Astrocyte of the cerebellum (primary cell): ENCODE results near the gene EDNRB.
A peak's percentile ranks its signal among the peaks of the same experiment; 100 is the strongest.
"Not testable (repeated sequence)": the region's sequence is repeated elsewhere in the genome, so short reads cannot be mapped to it uniquely, and the experiment has no call there.

ENCODE experiments used
- DNase-seq: peaks from one replicate; pipeline ENCODE4 v3.0.0-alpha.2; 2011; ENCODE audit warnings: low read depth
- H3K4me3 ChIP-seq: 2 replicates; pipeline ENCODE4 v1.5.1; 2011; ENCODE audit warnings: mild to moderate bottlenecking, low read depth, low read length, moderate library complexity
- in situ Hi-C: cut with HindIII; loops from 2 replicates; pipeline ENCODE4 v1.10.0; 2017; ENCODE audit warnings: low sequenced_read_pairs
- TF ChIP-seq, protein P1 (sequence below): IDR thresholded peaks from 2 replicates; pipeline ENCODE4 v1.5.1; 2012; ENCODE audit warnings: low read length, low read depth, moderate library complexity, mild to moderate bottlenecking; ENCODE audit errors: missing control alignments

The EDNRB gene

DNA sequence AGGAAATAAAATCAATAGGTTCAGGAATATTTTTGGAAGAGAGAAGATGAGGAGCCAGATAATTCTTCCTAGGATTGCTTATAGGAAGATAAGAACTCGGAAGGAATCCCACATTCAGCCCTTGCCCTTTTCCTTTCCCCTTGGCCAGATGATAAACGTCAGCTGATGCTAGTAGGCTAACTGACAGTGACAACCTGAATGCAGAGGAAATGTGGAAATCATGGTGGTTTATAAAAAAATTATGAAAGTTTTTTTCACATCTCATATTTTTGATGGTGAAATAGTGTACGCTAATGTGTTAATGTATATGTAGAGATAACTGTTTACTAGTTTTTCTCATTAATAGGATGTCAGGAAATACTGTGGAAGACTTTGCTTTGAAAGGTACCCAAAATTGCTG lies 56.9 kb downstream of the EDNRB start:
- in situ Hi-C loops = no loop called here
- H3K4me3 ChIP-seq = no peak overlapping the region
- TF ChIP-seq, protein P1, sequence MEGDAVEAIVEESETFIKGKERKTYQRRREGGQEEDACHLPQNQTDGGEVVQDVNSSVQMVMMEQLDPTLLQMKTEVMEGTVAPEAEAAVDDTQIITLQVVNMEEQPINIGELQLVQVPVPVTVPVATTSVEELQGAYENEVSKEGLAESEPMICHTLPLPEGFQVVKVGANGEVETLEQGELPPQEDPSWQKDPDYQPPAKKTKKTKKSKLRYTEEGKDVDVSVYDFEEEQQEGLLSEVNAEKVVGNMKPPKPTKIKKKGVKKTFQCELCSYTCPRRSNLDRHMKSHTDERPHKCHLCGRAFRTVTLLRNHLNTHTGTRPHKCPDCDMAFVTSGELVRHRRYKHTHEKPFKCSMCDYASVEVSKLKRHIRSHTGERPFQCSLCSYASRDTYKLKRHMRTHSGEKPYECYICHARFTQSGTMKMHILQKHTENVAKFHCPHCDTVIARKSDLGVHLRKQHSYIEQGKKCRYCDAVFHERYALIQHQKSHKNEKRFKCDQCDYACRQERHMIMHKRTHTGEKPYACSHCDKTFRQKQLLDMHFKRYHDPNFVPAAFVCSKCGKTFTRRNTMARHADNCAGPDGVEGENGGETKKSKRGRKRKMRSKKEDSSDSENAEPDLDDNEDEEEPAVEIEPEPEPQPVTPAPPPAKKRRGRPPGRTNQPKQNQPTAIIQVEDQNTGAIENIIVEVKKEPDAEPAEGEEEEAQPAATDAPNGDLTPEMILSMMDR = no peak
- DNase-seq = no peak

DNA sequence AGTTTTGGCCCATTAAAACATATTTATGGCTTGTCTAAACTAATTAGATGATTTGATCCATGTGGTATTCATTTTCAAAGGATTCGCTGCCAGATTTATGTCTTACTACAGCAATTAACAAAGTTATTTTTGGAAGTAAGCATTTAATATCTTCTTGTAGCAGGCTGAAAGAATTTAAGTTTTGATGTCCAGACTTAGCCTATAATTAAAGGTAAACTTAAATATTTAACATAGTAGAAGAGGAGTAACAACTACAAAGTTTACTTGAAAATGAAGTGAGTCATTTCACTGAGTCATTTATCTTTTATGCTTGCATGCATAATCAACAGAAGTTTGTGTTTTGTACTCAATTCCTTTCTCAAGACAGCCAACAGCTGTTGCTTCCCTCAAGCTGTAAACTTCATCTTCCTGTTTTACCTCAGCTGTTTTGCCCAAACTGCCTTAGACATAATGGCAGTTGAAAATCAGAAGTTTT lies 58.1 kb downstream of the EDNRB start:
- H3K4me3 ChIP-seq = no peak overlapping the region
- TF ChIP-seq, protein P1 = no peak
- in situ Hi-C loops = no loop called here
- DNase-seq = peak; percentile 45

DNA sequence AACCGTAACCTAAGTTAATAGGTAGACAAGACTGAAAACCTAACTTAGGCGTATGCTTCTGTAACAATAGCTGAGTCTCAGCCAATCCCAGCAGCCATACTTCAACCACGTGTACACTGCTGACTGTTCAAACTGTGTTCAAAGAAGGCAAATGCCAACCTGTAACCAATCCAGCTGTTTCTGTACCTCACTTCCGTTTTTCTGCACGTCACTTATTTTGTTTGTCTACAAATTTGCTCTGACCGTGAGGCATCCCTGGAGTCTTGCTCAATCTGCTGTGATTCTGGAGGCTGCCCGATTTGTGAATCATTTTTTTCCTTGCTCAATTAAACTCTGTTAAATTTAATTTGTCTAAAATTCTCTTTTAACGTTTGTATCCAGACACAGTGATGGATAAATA lies 59.2 kb downstream of the EDNRB start:
- H3K4me3 ChIP-seq = no peak overlapping the region
- TF ChIP-seq, protein P1 = no peak
- no peak for DNase-seq
- in situ Hi-C loops = no loop called here

DNA sequence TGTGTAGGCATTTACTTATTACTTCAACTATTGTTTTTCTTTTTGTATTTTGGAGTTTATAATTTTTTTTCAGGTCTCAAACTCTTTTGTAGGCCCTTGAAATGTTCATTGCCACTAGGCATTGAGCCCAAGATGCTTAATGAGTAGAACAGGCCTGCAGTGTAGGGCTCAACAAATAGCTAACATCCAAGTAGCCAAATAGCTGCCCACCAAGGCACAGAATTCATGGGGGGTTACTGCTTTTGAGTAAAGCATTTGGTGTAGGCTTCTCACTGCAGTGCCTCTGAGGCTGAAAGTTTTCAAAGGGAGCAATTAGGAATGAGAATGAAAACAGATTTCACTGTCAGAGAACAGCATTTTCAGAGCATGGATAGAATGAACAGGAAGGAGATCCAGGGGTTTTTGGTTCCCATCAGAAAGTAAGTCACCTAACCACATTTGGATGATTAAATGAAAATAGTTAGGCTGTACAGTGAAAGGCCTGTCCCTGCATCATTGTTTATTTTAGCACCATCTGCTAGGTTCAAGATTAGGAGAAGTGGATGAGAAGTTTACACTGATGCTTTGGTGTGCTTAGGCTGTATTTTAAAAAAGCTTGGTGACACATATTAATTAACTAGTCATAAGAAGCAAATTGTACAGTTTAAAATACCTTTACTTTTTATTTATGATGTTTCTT lies 61.0 kb downstream of the EDNRB start:
- DNase-seq = no peak
- in situ Hi-C loops = no loop called here
- TF ChIP-seq, protein P1 = no peak

DNA sequence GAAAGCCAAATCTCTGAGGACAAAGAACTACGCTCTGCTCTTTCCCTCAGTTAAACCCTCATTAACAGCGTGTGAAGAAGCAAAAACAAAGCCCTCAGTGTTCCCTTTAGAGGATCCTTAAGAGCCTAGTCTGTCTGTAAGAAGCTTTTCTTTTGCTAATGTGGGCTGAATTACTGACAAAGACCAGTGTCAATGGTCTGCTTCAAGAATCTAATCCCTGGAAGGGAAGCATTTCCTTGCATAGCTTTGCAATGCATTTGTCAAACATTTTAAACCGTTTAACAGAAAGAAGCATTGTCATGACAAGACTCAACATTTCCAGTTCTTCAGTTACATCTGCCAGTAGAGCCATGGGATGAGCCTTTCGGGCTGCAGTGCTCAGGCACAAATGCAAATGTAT lies 64.9 kb downstream of the EDNRB start:
- in situ Hi-C loops = no loop called here
- no peak for DNase-seq
- no peak overlapping the region for H3K4me3 ChIP-seq
- TF ChIP-seq, protein P1 = no peak

More for the DNA sequence above, 61.0 kb downstream of the EDNRB start:
- H3K4me3 ChIP-seq = no peak overlapping the region

DNA sequence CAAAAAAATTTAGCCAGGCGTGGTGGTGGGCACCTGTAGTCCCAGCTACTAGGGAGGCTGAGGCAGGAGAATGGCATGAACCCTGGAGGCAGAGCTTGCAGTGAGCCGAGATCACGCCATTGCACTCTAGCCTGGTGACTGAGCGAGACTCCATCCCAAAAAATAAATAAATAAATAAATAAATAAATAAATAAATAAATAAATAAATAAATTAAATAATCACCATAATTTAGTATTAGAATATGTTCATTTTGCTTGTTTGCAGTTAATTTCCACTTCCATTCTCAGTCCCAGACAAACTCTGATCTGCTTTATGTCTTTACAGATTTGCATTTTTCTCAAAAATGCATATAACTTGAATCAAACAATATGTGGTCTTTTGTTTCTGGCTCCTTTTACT lies 70.6 kb downstream of the EDNRB start:
- H3K4me3 ChIP-seq, DNase-seq, in situ Hi-C loops: not testable (repeated sequence)

DNA sequence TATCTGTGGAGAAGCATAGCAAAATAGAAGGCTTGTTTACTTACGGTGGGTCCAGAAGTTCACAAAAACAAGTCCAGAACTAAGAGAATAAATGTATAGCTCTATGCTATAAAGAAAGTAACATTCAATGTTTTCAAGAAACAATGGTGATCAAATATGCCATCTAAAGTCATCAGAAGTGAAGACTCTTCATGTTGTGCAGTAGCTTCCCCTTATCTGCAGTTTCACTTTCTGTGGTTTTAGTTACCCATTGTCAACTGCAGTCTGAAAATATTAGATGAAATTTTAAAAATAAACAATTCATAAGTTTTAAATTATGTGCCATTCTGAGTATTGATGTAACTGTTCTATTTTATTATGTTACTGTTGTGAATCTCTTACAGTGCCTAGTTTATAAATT lies 72.5 kb downstream of the EDNRB start:
- no peak for DNase-seq
- in situ Hi-C loops = no loop called here
- TF ChIP-seq, protein P1 = no peak
- no peak overlapping the region for H3K4me3 ChIP-seq
